A549 (cell line): Measurements from ENCODE around the gene SORCS3.

ENCODE experiments used
- BCL3 ChIP-seq: fragments of >200 bp; sonication (Bioruptor Twin); formaldehyde crosslinking; IDR thresholded peaks from 3 replicates; pipeline ENCODE4 v1.6.1; 2016
- CTCF ChIP-seq: fragments of >200 bp; sonication (Bioruptor Twin); formaldehyde crosslinking; IDR thresholded peaks from 3 replicates; pipeline ENCODE4 v1.5.1; 2016
- EHMT2 ChIP-seq: fragments of 200-600 bp; sonication (generic); IDR thresholded peaks from 2 replicates; pipeline ENCODE4 v1.6.1; 2016; ENCODE audit warnings: antibody characterized with exemption, low read depth, mild to moderate bottlenecking, moderate library complexity
- EP300 ChIP-seq, 2 experiments: fragments of >200 bp; sonication (Bioruptor Twin); formaldehyde crosslinking; IDR thresholded peaks; 2 replicates in 1 of 2; 3 replicates in 1 of 2; pipeline ENCODE4 v1.6.1; 2016 to 2017
- ESRRA ChIP-seq: fragments of 150-350 bp; IDR thresholded peaks from 2 replicates; pipeline ENCODE4 v1.6.1; 2014; ENCODE audit warnings: mild to moderate bottlenecking, low read length, borderline replicate concordance
- HMGXB4 ChIP-seq: fragments of 250-450 bp; sonication (Bioruptor Pico); IDR thresholded peaks from 2 replicates; pipeline ENCODE4 v1.5.0; 2021; ENCODE audit warnings: mild to moderate bottlenecking, moderate library complexity, borderline replicate concordance
- JUN ChIP-seq, 2 experiments: fragments of >200 bp; sonication (Bioruptor Twin); formaldehyde crosslinking; IDR thresholded peaks; 2 replicates in 1 of 2; 3 replicates in 1 of 2; pipeline ENCODE4 v1.6.1; 2016 to 2017
- NFE2L2 ChIP-seq: fragments of 150-350 bp; conservative IDR thresholded peaks from 2 replicates; pipeline ENCODE4 v1.6.1; 2014; ENCODE audit warnings: low read length
- PHF8 ChIP-seq: fragments of 200-600 bp; sonication (generic); IDR thresholded peaks from 2 replicates; pipeline ENCODE4 v1.6.1; 2016; ENCODE audit warnings: low read depth, mild to moderate bottlenecking, antibody characterized with exemption, moderate library complexity, borderline replicate concordance
- POLR2A ChIP-seq: IDR thresholded peaks from 2 replicates; pipeline ENCODE4 v1.6.1; 2012; ENCODE audit warnings: mild to moderate bottlenecking, low read length
- POLR2AphosphoS2 ChIP-seq: conservative IDR thresholded peaks from 2 replicates; pipeline ENCODE4 v1.6.1; 2012; ENCODE audit warnings: low read length, improper control_type of control experiment, inconsistent platforms
- ZC3H11A ChIP-seq: fragments of 450-650 bp; IDR thresholded peaks from 2 replicates; pipeline ENCODE4 v1.6.1; 2014; ENCODE audit warnings: antibody characterized with exemption, mild to moderate bottlenecking

GRCh38 chr10:104622175-104622574, 18.9 kb upstream of the SORCS3 start:
- no peak for TF ChIP-seq CTCF
- no peak for TF ChIP-seq POLR2AphosphoS2
- no peak for TF ChIP-seq HMGXB4 (CRISPR knock-in tag)
- no peak for TF ChIP-seq JUN (IDR thresholded peaks at IDR 0.05)
- TF ChIP-seq POLR2A = no peak
- TF ChIP-seq EHMT2 = no peak
- TF ChIP-seq ESRRA = no peak
- TF ChIP-seq NFE2L2 = no peak
- TF ChIP-seq ZC3H11A = no peak
- no peak for TF ChIP-seq BCL3
- TF ChIP-seq EP300 (IDR thresholded peaks at IDR 0.05) = no peak
- no peak for TF ChIP-seq PHF8
